ENCODE measurements around the gene TWNK. TPM values are rescaled to one million over a fixed set of nuclear protein-coding genes. Genes with fewer than 3 reads are reported as not detected.

Gene TWNK
- 38.5 to 44.7 TPM (median 39.8 TPM) in 5 replicates for total RNA-seq (2022; extraction: Qiagen RNA extraction; ENCODE audit: low read depth)

DNA sequence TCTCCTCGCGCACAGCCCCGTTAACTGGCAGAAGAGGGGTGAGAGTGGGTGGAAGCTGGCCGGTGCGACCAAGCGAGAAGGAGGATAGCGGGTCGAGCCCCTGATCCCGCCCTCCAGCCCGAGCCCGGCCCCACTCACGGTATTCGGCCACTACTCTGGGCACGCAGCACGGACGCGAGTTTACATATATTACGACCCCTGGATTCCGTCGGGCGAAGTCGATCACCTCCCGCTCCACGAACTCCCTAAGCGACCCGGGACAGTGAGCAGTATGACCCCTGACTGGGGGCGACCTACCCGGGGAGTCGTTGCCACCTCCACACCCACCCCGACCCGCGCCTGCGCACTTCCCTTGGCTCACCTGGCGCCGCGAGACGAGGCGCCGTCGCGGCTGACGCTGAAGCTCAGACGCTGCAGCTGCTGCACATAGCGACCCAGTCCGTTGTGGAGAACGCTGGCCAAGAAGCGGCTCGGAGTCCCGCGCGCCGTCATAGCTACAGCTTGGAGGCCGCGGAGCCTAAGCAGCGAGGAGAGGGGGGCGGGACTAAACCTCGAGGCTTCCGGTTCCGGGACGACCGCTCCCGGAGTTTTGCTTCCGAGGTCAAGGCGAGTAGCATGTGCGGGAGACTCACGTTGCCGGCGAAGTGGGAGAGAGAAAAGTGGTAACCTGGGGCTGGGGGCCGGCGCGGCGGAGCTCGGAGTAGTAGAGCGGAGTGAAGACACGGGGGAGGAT is at the start of gene TWNK, which contains the start of gene MRPL43:
Gene TWNK, plus strand, starts transcription at position 592 of the 733 bp plus-strand sequence. CDS start 668 bp downstream, outside the sequence.
Gene MRPL43, minus strand, starts transcription at position 546 of the 733 bp plus-strand sequence. Its CDS starts 54 bp downstream, at position 492.

DNA sequence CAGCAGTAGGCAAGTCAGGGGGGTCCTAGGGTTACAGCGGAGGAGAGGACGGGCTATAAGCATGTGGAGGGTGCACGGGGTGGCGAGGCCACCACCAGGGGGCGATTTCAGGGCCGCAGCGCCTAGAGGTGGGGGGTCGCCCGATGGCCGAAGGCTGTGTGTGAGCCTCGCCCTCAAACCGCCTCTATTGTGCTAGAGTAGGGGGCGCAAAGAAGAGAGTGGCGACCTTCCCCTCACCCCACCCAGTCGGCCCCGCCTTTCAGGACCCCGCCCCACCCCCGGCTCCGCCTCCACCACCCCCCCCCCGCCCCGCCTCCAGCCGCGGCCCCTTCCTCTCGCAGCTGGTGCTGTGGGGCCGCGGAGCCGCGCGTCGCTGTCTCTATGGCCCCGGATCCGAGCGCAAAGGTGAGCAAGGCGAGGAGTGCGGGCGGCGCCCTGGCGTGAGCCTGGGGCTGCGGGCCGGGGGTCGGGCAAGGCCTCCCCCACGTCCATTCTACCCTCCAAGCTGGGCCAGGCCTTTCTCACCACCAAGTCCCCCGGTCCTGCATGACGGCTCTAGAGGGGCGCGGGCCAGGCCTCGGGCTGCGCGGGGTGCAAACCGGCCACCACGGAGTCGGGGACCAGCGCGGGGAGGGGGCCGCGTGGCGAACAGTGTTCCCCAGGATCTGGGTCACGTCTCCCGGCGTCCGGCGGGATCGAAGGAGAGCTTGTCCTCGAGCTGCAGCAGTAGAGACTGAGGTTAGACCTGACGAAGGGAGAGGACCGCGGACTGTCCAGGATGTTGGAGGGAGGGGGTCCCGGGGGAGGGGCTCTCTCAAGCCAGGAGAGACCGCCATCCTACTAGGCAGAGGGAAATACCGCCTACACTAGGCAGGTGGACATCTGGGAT is 17.9 kb upstream of the TWNK start, which contains the start of gene SEMA4G:
Gene SEMA4G, plus strand, starts transcription at position 318 of the 889 bp plus-strand sequence. CDS start 3,409 bp downstream, outside the sequence.

DNA sequence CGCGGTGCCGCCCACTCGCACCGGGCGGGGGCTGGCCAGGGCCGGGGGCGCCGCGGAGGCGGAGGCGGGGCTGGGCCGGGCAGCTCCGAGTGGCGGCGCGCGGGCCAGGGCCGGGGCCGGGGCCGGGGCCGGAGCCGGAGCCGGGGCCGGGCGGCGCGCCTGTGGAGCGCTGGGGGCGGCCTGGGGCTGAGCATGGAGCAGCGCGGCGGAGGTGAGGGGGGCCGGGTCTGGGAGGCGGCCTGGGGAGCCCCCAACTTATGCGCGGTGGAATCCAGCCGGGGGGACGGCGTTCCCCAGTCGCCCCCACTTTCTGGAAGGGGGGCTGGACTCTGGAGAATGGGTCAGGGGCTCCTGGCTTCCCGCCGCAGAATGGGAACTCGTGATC is 12.4 kb downstream of the TWNK start, which contains the start of gene LZTS2:
Gene LZTS2, plus strand, starts transcription at position 67 of the 385 bp plus-strand sequence. CDS start 2,731 bp downstream, outside the sequence.

DNA sequence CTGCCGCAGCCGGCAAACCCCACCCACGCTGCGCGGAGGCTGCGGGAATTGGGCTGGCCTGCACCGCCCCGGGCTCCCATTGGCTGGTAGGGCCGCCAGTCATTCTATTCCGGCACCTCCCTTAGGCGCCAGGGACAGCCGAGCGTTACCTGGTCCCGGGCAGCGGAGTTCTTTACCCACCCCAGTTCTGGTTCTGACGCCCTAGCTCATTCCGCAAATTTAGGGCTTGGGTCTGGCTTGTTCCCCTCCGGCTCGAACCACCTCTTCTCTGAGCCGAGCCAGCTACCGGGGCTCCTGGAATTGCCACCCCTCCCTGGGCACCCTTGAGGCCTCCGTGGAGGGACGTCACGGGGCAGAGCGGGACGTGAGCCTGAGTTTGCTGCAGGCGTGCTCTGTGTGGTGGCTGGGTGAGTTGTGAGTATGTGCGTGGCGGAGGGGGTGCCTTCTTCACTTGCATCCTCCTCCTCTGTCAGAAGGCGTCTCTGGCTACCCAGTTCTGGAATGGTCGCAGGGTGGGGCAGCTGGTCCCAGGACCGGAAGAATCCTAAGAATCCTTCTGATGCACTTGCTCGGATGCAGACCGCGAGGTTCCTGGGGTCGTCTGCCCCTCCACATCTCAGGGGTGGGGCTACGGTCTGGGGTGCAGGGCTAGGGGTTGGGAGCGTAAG is 43.9 kb downstream of the TWNK start, which contains the start of the genes PDZD7 and SFXN3:
Gene PDZD7, minus strand, starts transcription at position 2 of the 668 bp plus-strand sequence. CDS start 910 bp downstream, outside the sequence.
Gene SFXN3, plus strand, starts transcription at position 107 of the 668 bp plus-strand sequence. CDS start 3,461 bp downstream, outside the sequence.

Other genes starting within 250 kb of the TWNK start
- gene PAX2, start 242.0 kb upstream of the TWNK start, total RNA-seq (2022; extraction: Qiagen RNA extraction; ENCODE audit: low read depth): 0.15 to 0.27 TPM (median 0.17 TPM) in 5 replicates
- gene SLF2, start 74.6 kb upstream of the TWNK start, total RNA-seq (2022; extraction: Qiagen RNA extraction; ENCODE audit: low read depth): 8.2 to 10.2 TPM (median 8.7 TPM) in 5 replicates
- gene SEMA4G, start 18.0 kb upstream of the TWNK start, total RNA-seq (2022; extraction: Qiagen RNA extraction; ENCODE audit: low read depth): 7.5 to 9.3 TPM (median 8.7 TPM) in 5 replicates
- 77.2 to 98.6 TPM (median 93.0 TPM) in 5 replicates for gene MRPL43, start within 50 bp of the TWNK start, total RNA-seq (2022; extraction: Qiagen RNA extraction; ENCODE audit: low read depth)
- 29.2 to 46.6 TPM (median 42.6 TPM) in 5 replicates for gene LZTS2, start 12.3 kb downstream of the TWNK start, total RNA-seq (2022; extraction: Qiagen RNA extraction; ENCODE audit: low read depth)
- gene PDZD7, start 43.6 kb downstream of the TWNK start, total RNA-seq (2022; extraction: Qiagen RNA extraction; ENCODE audit: low read depth): 0.67 to 1.3 TPM (median 0.90 TPM) in 5 replicates
- 38.1 to 53.5 TPM (median 47.1 TPM) in 5 replicates for gene SFXN3, start 43.7 kb downstream of the TWNK start, total RNA-seq (2022; extraction: Qiagen RNA extraction; ENCODE audit: low read depth)
- gene KAZALD1, start 74.4 kb downstream of the TWNK start, total RNA-seq (2022; extraction: Qiagen RNA extraction; ENCODE audit: low read depth): 2.3 to 3.1 TPM (median 2.8 TPM) in 5 replicates
- gene TLX1, start 143.8 kb downstream of the TWNK start, total RNA-seq (2022; extraction: Qiagen RNA extraction; ENCODE audit: low read depth): not detected in 5 replicates
- not detected in 5 replicates for gene LBX1, start 241.9 kb downstream of the TWNK start, total RNA-seq (2022; extraction: Qiagen RNA extraction; ENCODE audit: low read depth)

Data from A549 treated with GW870086 at 1 μM for 4 hours (cell line).